ENCODE measurements around the gene SHQ1. TPM values are rescaled to one million over a fixed set of nuclear protein-coding genes. Genes with fewer than 3 reads are reported as not detected.

SHQ1 gene
- total RNA-seq, 1 experiment from 2014 or later: 23.4 TPM

- Histone ChIP-seq H3K4me3 (peak within 1 kb of the TSS; percentile 55), H3K9me3 (replicated peaks) (no peaks in the 10 kb centered on the region), H3K27me3 (replicated peaks) (no peaks in the 10 kb centered on the region), H3K36me3 (no peaks in the 10 kb centered on the region), H3K27ac (peak within 1 kb of the TSS; percentile 20), H3K4me1 (replicated peaks) (peaks cover 58% of the 10 kb centered on the region)
- peak; percentile 50 to 76 for DNase-seq (ENCODE audit: low read depth in 1 of 2, low spot score in 2 of 2)
These were observed 39.7 kb upstream of the SHQ1 start, which contains the start of gene GXYLT2 for GRCh38 chr3:72887705-72888545. TSS of gene GXYLT2 (plus strand) at chr3:72888046. CDS start at chr3:72888234, 188 bp downstream.

GRCh38 chr3:72887343-72887704 lies 39.1 kb upstream of the SHQ1 start:
- no peak for DNase-seq (ENCODE audit: low read depth in 1 of 2, low spot score in 2 of 2)
- no peaks in the 10 kb centered on the region for H3K27me3 ChIP-seq (replicated peaks)
- H3K36me3 ChIP-seq: no peaks in the 10 kb centered on the region
- H3K9me3 ChIP-seq (replicated peaks): no peaks in the 10 kb centered on the region
- peaks cover 52% of the 10 kb centered on the region for H3K4me1 ChIP-seq (replicated peaks)
- H3K4me3 ChIP-seq: peak overlapping the region; percentile 55
- H3K27ac ChIP-seq: peak overlapping the region; percentile 20

- Histone ChIP-seq H3K27ac (no peak overlapping the region), H3K4me3 (no peak overlapping the region)
- DNase-seq (ENCODE audit: low read depth in 1 of 2, low spot score in 2 of 2): no peak
These were observed 23.9 kb upstream of the SHQ1 start for GRCh38 chr3:72872183-72872582.

GRCh38 chr3:72862314-72863090 lies 14.3 kb upstream of the SHQ1 start:
- no peak overlapping the region for H3K27ac ChIP-seq

More at GRCh38 chr3:72872183-72872582, 23.9 kb upstream of the SHQ1 start:
- H3K36me3 ChIP-seq: no peaks in the 10 kb centered on the region
- H3K4me1 ChIP-seq (replicated peaks): no peaks in the 10 kb centered on the region
- H3K9me3 ChIP-seq (replicated peaks): no peaks in the 10 kb centered on the region
- no peaks in the 10 kb centered on the region for H3K27me3 ChIP-seq (replicated peaks)

GRCh38 chr3:72860846-72861245 lies 12.6 kb upstream of the SHQ1 start:
- H3K27ac ChIP-seq: no peak overlapping the region
- no peaks in the 10 kb centered on the region for H3K36me3 ChIP-seq
- H3K4me3 ChIP-seq: no peak overlapping the region
- H3K27me3 ChIP-seq (replicated peaks): no peaks in the 10 kb centered on the region
- DNase-seq (ENCODE audit: low read depth in 1 of 2, low spot score in 2 of 2): no peak
- H3K9me3 ChIP-seq (replicated peaks): no peaks in the 10 kb centered on the region
- no peaks in the 10 kb centered on the region for H3K4me1 ChIP-seq (replicated peaks)

More at GRCh38 chr3:72862314-72863090, 14.3 kb upstream of the SHQ1 start:
- Histone ChIP-seq H3K4me1 (replicated peaks) (no peaks in the 10 kb centered on the region), H3K27me3 (replicated peaks) (no peaks in the 10 kb centered on the region), H3K9me3 (replicated peaks) (no peaks in the 10 kb centered on the region), H3K4me3 (no peak overlapping the region), H3K36me3 (no peaks in the 10 kb centered on the region)
- DNase-seq (ENCODE audit: low read depth in 1 of 2, low spot score in 2 of 2): no peak

- no peaks in the 10 kb centered on the region for H3K36me3 ChIP-seq
- no peak for DNase-seq (ENCODE audit: low read depth in 1 of 2, low spot score in 2 of 2)
- H3K27me3 ChIP-seq (replicated peaks): no peaks in the 10 kb centered on the region
- no peak overlapping the region for H3K27ac ChIP-seq
- H3K4me3 ChIP-seq: no peak overlapping the region
- no peaks in the 10 kb centered on the region for H3K9me3 ChIP-seq (replicated peaks)
- H3K4me1 ChIP-seq (replicated peaks): no peaks in the 10 kb centered on the region
These were observed 11.8 kb upstream of the SHQ1 start for GRCh38 chr3:72860053-72860452.

GRCh38 chr3:72855001-72855400 lies 6.8 kb upstream of the SHQ1 start:
- H3K27me3 ChIP-seq (replicated peaks): no peaks in the 10 kb centered on the region
- H3K4me3 ChIP-seq: no peak overlapping the region
- DNase-seq (ENCODE audit: low read depth in 1 of 2, low spot score in 2 of 2): no peak
- H3K36me3 ChIP-seq: no peaks in the 10 kb centered on the region
- H3K4me1 ChIP-seq (replicated peaks): no peaks in the 10 kb centered on the region
- H3K9me3 ChIP-seq (replicated peaks): no peaks in the 10 kb centered on the region
- no peak overlapping the region for H3K27ac ChIP-seq

GRCh38 chr3:72848703-72849081 lies 447 bp upstream of the SHQ1 start:
- Histone ChIP-seq H3K27ac (no peak overlapping the region), H3K4me3 (peak overlapping the region; percentile 68), H3K36me3 (no peaks in the 10 kb centered on the region; the same call in 1 of the 2 replicates), H3K9me3 (replicated peaks) (no peaks in the 10 kb centered on the region), H3K4me1 (replicated peaks) (peaks cover 6% of the 10 kb centered on the region; the same call in 1 of the 2 replicates), H3K27me3 (replicated peaks) (no peaks in the 10 kb centered on the region)
- DNase-seq (ENCODE audit: low read depth in 1 of 2, low spot score in 2 of 2): no peak

- no peaks in the 10 kb centered on the region for H3K9me3 ChIP-seq (replicated peaks)
- no peak for DNase-seq (ENCODE audit: low read depth in 1 of 2, low spot score in 2 of 2)
- peak overlapping the region; percentile 68 for H3K4me3 ChIP-seq
- H3K27me3 ChIP-seq (replicated peaks): no peaks in the 10 kb centered on the region
- H3K27ac ChIP-seq: no peak overlapping the region
- H3K4me1 ChIP-seq (replicated peaks): peaks cover 6% of the 10 kb centered on the region; the same call in 1 of the 2 replicates
- H3K36me3 ChIP-seq: peaks cover 3% of the 10 kb centered on the region; the same call in 1 of the 2 replicates
These were observed 963 bp downstream of the SHQ1 start for GRCh38 chr3:72847282-72847681.

- no peak for DNase-seq (ENCODE audit: low read depth in 1 of 2, low spot score in 2 of 2)
- H3K36me3 ChIP-seq: peaks cover 9% of the 10 kb centered on the region
- H3K27me3 ChIP-seq (replicated peaks): no peaks in the 10 kb centered on the region
- H3K4me3 ChIP-seq: no peak overlapping the region
- peaks cover 6% of the 10 kb centered on the region; the same call in 1 of the 2 replicates for H3K4me1 ChIP-seq (replicated peaks)
- H3K27ac ChIP-seq: no peak overlapping the region
- H3K9me3 ChIP-seq (replicated peaks): no peaks in the 10 kb centered on the region
These were observed 2.1 kb downstream of the SHQ1 start for GRCh38 chr3:72846166-72846565.

- no peak for DNase-seq (ENCODE audit: low read depth in 1 of 2, low spot score in 2 of 2)
- H3K4me1 ChIP-seq (replicated peaks): peaks cover 6% of the 10 kb centered on the region; the same call in 1 of the 2 replicates
- H3K27me3 ChIP-seq (replicated peaks): no peaks in the 10 kb centered on the region
- H3K4me3 ChIP-seq: no peak overlapping the region
- peaks cover 18% of the 10 kb centered on the region for H3K36me3 ChIP-seq
- no peak overlapping the region for H3K27ac ChIP-seq
- no peaks in the 10 kb centered on the region for H3K9me3 ChIP-seq (replicated peaks)
These were observed 3.7 kb downstream of the SHQ1 start for GRCh38 chr3:72844436-72844993.

- no peaks in the 10 kb centered on the region for H3K4me1 ChIP-seq (replicated peaks)
- DNase-seq (ENCODE audit: low read depth in 1 of 2, low spot score in 2 of 2): no peak
- peaks cover 37% of the 10 kb centered on the region for H3K36me3 ChIP-seq
- no peaks in the 10 kb centered on the region for H3K9me3 ChIP-seq (replicated peaks)
- H3K27ac ChIP-seq: no peak overlapping the region
- no peaks in the 10 kb centered on the region for H3K27me3 ChIP-seq (replicated peaks)
- no peak overlapping the region for H3K4me3 ChIP-seq
These were observed 9.2 kb downstream of the SHQ1 start for GRCh38 chr3:72839057-72839456.

- Histone ChIP-seq H3K4me1 (replicated peaks) (no peaks in the 10 kb centered on the region), H3K36me3 (peaks cover 40% of the 10 kb centered on the region), H3K27me3 (replicated peaks) (no peaks in the 10 kb centered on the region), H3K9me3 (replicated peaks) (no peaks in the 10 kb centered on the region), H3K27ac (no peak overlapping the region), H3K4me3 (no peak overlapping the region)
- no peak for DNase-seq (ENCODE audit: low read depth in 1 of 2, low spot score in 2 of 2)
These were observed 11.3 kb downstream of the SHQ1 start for GRCh38 chr3:72836923-72837322.

- no peaks in the 10 kb centered on the region for H3K9me3 ChIP-seq (replicated peaks)
These were observed 11.8 kb downstream of the SHQ1 start for GRCh38 chr3:72836416-72836815.

More at GRCh38 chr3:72836416-72836815, 11.8 kb downstream of the SHQ1 start:
- H3K4me1 ChIP-seq (replicated peaks): no peaks in the 10 kb centered on the region
- DNase-seq (ENCODE audit: low read depth in 1 of 2, low spot score in 2 of 2): no peak
- peaks cover 42% of the 10 kb centered on the region for H3K36me3 ChIP-seq
- no peak overlapping the region for H3K27ac ChIP-seq
- no peaks in the 10 kb centered on the region for H3K27me3 ChIP-seq (replicated peaks)
- H3K4me3 ChIP-seq: no peak overlapping the region

Data from SJSA1 (cell line).